B cell (primary cell): ENCODE data around the gene EPOP. TPM values are rescaled to one million over a fixed set of nuclear protein-coding genes. Genes with fewer than 3 reads are reported as not detected.
"Not testable (repeated sequence)": the region's sequence is repeated elsewhere in the genome, so short reads cannot be mapped to it uniquely, and the experiment has no call there.

Experiments
- ATAC-seq: fragments of 200-7000 bp; cut with Tn5 transposase; one replicate; pipeline ENCODE4 v1.10.0; 2021; ENCODE audit warnings: low read depth, mild to moderate bottlenecking, moderate number of reproducible peaks, moderate library complexity
- CTCF ChIA-PET: fragments of 350-600 bp; sonication (Branson Sonifier 250); formaldehyde crosslinking; loops from one replicate; lab custom pipeline; 2021; ENCODE audit warnings: antibody characterized with exemption, inconsistent platforms; lab: Charles Lee
- POLR2A ChIA-PET: fragments of 350-600 bp; sonication (Branson Sonifier 250); formaldehyde crosslinking; loops from one replicate; lab custom pipeline; 2021; ENCODE audit warnings: antibody characterized with exemption; lab: Charles Lee
- DNase-seq: peaks from one replicate; pipeline ENCODE4 v3.0.0; 2013
- H2AFZ ChIP-seq: 2 replicates; pipeline ENCODE4 v1.6.1; 2012; ENCODE audit warnings: mild to moderate bottlenecking, low read depth, low read length; ENCODE audit not compliant: insufficient read depth, poor library complexity, severe bottlenecking
- H3K27ac ChIP-seq, 2 donors: 1 replicate in 1 of 2; 2 replicates in 1 of 2; pipeline ENCODE4 v1.5.1; 2012 to 2013; ENCODE audit warnings: low read length in 2 of 2, mild to moderate bottlenecking in 2 of 2, moderate library complexity in 1 of 2
- H3K27me3 ChIP-seq, 4 experiments: fragments of 200-600 bp in 1 of 4; sonication (generic) in 1 of 4; replicated peaks in 1 of 4; 1 replicate in 2 of 4; 2 replicates in 2 of 4; pipeline versions ENCODE4 v1.6.1 to v1.7.0; 2013 to 2016; ENCODE audit warnings: low read length in 3 of 4, mild to moderate bottlenecking in 2 of 4, mixed read lengths in 1 of 4, moderate library complexity in 1 of 4; ENCODE audit not compliant: insufficient read depth in 4 of 4, control insufficient read depth in 3 of 4; ENCODE audit errors: control extremely low read depth in 1 of 4
- H3K36me3 ChIP-seq, 2 experiments: replicated peaks in 1 of 2; 1 replicate in 1 of 2; 2 replicates in 1 of 2; pipeline versions ENCODE4 v1.6.1 to v1.7.1; 2013; ENCODE audit warnings: low read length in 1 of 2; ENCODE audit not compliant: insufficient read depth in 2 of 2, control insufficient read depth in 1 of 2; ENCODE audit errors: control extremely low read depth in 1 of 2, extremely low read depth in 1 of 2
- H3K4me1 ChIP-seq, 2 donors: fragments of 200-600 bp in 1 of 2; sonication (generic) in 1 of 2; 1 replicate in 1 of 2; 2 replicates in 1 of 2; pipeline versions ENCODE4 v1.5.1 to v1.6.1; 2013 to 2017; ENCODE audit warnings: low read length in 2 of 2; ENCODE audit not compliant: control insufficient read depth in 2 of 2, insufficient read depth in 2 of 2
- H3K4me2 ChIP-seq: replicated peaks from 2 replicates; pipeline ENCODE3; 2012; ENCODE audit warnings: mild to moderate bottlenecking, low read depth, low read length; ENCODE audit not compliant: poor library complexity, severe bottlenecking
- H3K4me3 ChIP-seq, 5 experiments: fragments of 200-600 bp in 1 of 5; sonication (generic) in 1 of 5; 1 replicate in 3 of 5; 2 replicates in 2 of 5; pipeline versions ENCODE4 v1.5.1 to v1.7.0; 2011 to 2016; ENCODE audit warnings: low read length in 4 of 5, mild to moderate bottlenecking in 4 of 5, low read depth in 2 of 5, control low read depth in 1 of 5, moderate library complexity in 1 of 5; ENCODE audit not compliant: insufficient read depth in 1 of 5; ENCODE audit errors: control extremely low read depth in 1 of 5, extremely low read depth in 1 of 5
- H3K79me2 ChIP-seq: fragments of 200-600 bp; sonication (generic); one replicate; pipeline ENCODE4 v1.6.0; 2016; ENCODE audit warnings: low read length; ENCODE audit not compliant: control insufficient read depth, insufficient read depth
- H3K9ac ChIP-seq: fragments of 200-600 bp; sonication (generic); 2 replicates; pipeline ENCODE4 v1.6.1; 2017; ENCODE audit warnings: mild to moderate bottlenecking, low read length, moderate library complexity
- H3K9me3 ChIP-seq, 3 donors: one replicate each; pipeline versions ENCODE4 v1.6.1 to v1.7.1; 2013; ENCODE audit warnings: low read length in 2 of 3; ENCODE audit not compliant: control insufficient read depth in 2 of 3, insufficient read depth in 1 of 3; ENCODE audit errors: control extremely low read depth in 1 of 3
- H4K20me1 ChIP-seq: 2 replicates; pipeline ENCODE4 v1.6.0; 2012; ENCODE audit warnings: mild to moderate bottlenecking, low read length; ENCODE audit not compliant: insufficient read depth, control insufficient read depth, poor library complexity, severe bottlenecking
- H3K27ac Mint-ChIP-seq: one replicate; pipeline ENCODE4 v1.8.0; 2021; ENCODE audit warnings: mixed read lengths
- H3K27me3 Mint-ChIP-seq: one replicate; pipeline ENCODE4 v1.8.0; 2021; ENCODE audit warnings: mixed read lengths
- H3K4me1 Mint-ChIP-seq: one replicate; pipeline ENCODE4 v1.8.0; 2021; ENCODE audit warnings: mixed read lengths
- H3K4me3 Mint-ChIP-seq: one replicate; pipeline ENCODE4 v1.8.0; 2021; ENCODE audit warnings: mixed read lengths
- H3K9me3 Mint-ChIP-seq: one replicate; pipeline ENCODE4 v1.8.0; 2022; ENCODE audit warnings: mixed read lengths; ENCODE audit not compliant: insufficient read depth
- EZH2 ChIP-seq: IDR thresholded peaks from 2 replicates; pipeline ENCODE4 v1.6.1; 2012; ENCODE audit warnings: borderline replicate concordance, low read depth, mild to moderate bottlenecking, moderate library complexity, low read length; ENCODE audit not compliant: insufficient read depth, poor library complexity, severe bottlenecking
- WGBS: methylation state at CpG from one replicate; pipeline ENCODE4 v1.1.5; 2013; ENCODE audit warnings: missing lambda C conversion rate; ENCODE audit not compliant: insufficient coverage; 5-methylcytosine and 5-hydroxymethylcytosine counted together
- intact Hi-C: fragments of 100-400 bp; cut with micrococcal nuclease; formaldehyde crosslinking; loops from one replicate; pipeline ENCODE4 v1.10.0; 2022
- polyA plus RNA-seq: library from polyadenylated mRNA; depleted of rRNA; stranded (reverse); fragments of >200 nt; gene quantifications from 2 replicates; pipeline ENCODE4 v1.2.3, GENCODE V29; 2012
- total RNA-seq, 2 donors: library from RNA; stranded (reverse); fragments of 120-200 nt in 1 of 2; gene quantifications; 1 replicate in 1 of 2; 2 replicates in 1 of 2; pipeline versions ENCODE4 v1.2.3 to v1.2.4, GENCODE V29; 2013 to 2022

EPOP gene
- total and polyA plus RNA-seq, 2 donors (not counting 1 experiment from before 2014, with no cell fraction given) = 0.66 to 1.2 TPM

DNA sequence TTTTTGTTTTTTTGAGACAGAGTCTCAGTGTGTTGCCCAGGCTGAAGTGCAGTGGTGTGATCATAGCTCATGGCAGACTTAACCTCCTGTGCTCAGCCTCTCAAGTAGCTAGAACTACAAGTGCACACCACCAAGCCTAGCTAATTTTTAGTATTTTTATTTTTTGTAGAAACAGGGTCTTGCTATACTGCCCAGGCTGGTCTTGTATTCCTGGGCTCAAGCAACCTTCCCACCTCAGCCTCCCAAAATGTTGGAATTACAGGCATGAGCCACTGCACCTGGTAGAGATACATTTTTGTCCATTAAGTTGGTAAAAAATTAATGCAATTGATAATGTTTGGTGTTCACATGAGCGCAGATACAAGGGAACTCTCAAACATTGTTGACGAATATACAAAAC is 46.8 kb downstream of the EPOP start:
- POLR2A ChIA-PET = no interaction called here
- 94% methylated on average over 2 of the region's 2 CpGs for WGBS
- Histone ChIP-seq H3K4me3 (no peak overlapping the region), H3K4me1 (no peaks in the 10 kb centered on the region), H3K9me3 (peaks cover 0 to 6% (median 0%) of the 10 kb centered on the region in 3 donors), H3K79me2 (no peaks in the 10 kb centered on the region), H2AFZ (no peak overlapping the region), H3K27ac (no peak overlapping the region), H3K4me2 (no peak overlapping the region), H4K20me1 (no peaks in the 10 kb centered on the region), H3K9ac (no peak overlapping the region), H3K27me3 (peaks cover 0 to 4% (median 0%) of the 10 kb centered on the region in 4 experiments), H3K36me3 (no peaks in the 10 kb centered on the region)
- peaks cover 4% of the 10 kb centered on the region for H3K4me1 Mint-ChIP-seq
- H3K27me3 Mint-ChIP-seq = peaks cover 13% of the 10 kb centered on the region
- H3K27ac Mint-ChIP-seq = no peak overlapping the region
- DNase-seq (no peak), ATAC-seq (no peak)
- TF ChIP-seq EZH2 = no peak
- CTCF ChIA-PET = no interaction called here
- H3K4me3 Mint-ChIP-seq = no peak overlapping the region
- H3K9me3 Mint-ChIP-seq = peaks cover 2% of the 10 kb centered on the region
- intact Hi-C loops = no loop called here

DNA sequence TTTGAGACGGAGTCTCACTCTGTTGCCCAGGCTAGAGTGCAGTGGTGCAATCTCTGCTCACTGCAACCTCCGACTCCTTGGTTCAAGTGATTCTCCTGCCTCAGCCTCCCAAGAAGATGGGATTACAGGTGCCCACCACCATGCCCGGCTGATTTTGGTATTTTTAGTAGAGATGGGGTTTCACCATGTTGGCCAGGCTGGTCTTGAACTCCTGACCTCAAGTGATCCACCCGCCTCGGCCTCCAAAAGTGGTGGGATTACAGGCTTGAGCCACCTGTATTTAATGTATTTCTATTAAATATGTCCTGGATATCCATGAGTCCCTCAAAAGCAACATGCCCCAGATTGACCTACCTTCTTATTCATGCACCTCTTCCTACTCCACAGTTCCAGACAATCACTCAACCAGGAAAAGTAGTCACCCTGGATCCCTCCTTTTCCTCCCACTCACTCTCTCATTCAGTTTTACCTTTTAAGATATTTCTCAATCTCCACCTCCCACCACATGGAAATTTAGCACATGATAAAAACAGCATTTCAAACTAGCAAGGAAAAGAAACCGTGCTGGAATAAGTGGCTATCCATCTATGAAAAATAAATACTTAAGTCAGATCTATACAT is 48.0 kb downstream of the EPOP start:
- WGBS = 100% methylated on average over 2 of the region's 6 CpGs
- H2AFZ ChIP-seq, H3K4me3 Mint-ChIP-seq, H3K79me2 ChIP-seq, H4K20me1 ChIP-seq, H3K27ac Mint-ChIP-seq, CTCF ChIA-PET, intact Hi-C loops, POLR2A ChIA-PET, DNase-seq, H3K4me3 ChIP-seq, H3K9me3 ChIP-seq, H3K4me1 ChIP-seq, H3K4me1 Mint-ChIP-seq, ATAC-seq, H3K4me2 ChIP-seq, H3K9ac ChIP-seq, H3K27me3 ChIP-seq, H3K9me3 Mint-ChIP-seq, H3K27ac ChIP-seq, H3K36me3 ChIP-seq: not testable (repeated sequence)
- peaks cover 21% of the 10 kb centered on the region for H3K27me3 Mint-ChIP-seq
